ENCODE results near the gene TMEM218.
A peak's percentile ranks its signal among the peaks of the same experiment; 100 is the strongest.

TMEM218 gene

DNA sequence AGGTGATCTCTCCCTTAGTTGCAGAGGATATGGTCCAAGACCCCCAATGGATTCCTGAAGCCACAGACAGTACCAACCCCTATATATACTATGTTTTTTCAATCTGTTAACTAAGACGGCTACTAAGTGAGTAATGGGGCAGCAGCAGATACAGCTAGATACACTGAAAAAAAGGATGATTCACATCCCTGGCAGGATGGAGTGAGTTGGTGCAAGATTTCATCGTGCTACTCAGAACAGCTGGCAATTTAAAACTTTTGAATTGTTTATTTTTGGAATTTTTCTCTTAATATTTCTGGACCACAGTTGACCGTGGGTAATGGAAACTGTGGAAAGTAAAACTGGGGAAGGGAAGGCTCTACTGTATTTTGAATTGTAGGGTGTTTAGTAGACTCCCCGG is 17.0 kb upstream of the TMEM218 start:
- no peak overlapping the region for H3K27ac ChIP-seq (replicated peaks)
- no peak for DNase-seq (ENCODE audit: low read depth in 1 of 2, low spot score in 1 of 2)
- TF ChIP-seq POLR2AphosphoS5 (IDR thresholded peaks at IDR 0.05; ENCODE audit: low read depth) (no peak), SPI1 (IDR thresholded peaks at IDR 0.05; ENCODE audit: borderline replicate concordance, low read depth) (no peak), GABPA (IDR thresholded peaks at IDR 0.05; ENCODE audit: low read depth) (no peak)
- TF ChIP-seq, protein P1, sequence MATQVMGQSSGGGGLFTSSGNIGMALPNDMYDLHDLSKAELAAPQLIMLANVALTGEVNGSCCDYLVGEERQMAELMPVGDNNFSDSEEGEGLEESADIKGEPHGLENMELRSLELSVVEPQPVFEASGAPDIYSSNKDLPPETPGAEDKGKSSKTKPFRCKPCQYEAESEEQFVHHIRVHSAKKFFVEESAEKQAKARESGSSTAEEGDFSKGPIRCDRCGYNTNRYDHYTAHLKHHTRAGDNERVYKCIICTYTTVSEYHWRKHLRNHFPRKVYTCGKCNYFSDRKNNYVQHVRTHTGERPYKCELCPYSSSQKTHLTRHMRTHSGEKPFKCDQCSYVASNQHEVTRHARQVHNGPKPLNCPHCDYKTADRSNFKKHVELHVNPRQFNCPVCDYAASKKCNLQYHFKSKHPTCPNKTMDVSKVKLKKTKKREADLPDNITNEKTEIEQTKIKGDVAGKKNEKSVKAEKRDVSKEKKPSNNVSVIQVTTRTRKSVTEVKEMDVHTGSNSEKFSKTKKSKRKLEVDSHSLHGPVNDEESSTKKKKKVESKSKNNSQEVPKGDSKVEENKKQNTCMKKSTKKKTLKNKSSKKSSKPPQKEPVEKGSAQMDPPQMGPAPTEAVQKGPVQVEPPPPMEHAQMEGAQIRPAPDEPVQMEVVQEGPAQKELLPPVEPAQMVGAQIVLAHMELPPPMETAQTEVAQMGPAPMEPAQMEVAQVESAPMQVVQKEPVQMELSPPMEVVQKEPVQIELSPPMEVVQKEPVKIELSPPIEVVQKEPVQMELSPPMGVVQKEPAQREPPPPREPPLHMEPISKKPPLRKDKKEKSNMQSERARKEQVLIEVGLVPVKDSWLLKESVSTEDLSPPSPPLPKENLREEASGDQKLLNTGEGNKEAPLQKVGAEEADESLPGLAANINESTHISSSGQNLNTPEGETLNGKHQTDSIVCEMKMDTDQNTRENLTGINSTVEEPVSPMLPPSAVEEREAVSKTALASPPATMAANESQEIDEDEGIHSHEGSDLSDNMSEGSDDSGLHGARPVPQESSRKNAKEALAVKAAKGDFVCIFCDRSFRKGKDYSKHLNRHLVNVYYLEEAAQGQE (IDR thresholded peaks at IDR 0.05; ENCODE audit: insufficient replicate concordance, low read depth), result no peak
- TF ChIP-seq, protein P2, sequence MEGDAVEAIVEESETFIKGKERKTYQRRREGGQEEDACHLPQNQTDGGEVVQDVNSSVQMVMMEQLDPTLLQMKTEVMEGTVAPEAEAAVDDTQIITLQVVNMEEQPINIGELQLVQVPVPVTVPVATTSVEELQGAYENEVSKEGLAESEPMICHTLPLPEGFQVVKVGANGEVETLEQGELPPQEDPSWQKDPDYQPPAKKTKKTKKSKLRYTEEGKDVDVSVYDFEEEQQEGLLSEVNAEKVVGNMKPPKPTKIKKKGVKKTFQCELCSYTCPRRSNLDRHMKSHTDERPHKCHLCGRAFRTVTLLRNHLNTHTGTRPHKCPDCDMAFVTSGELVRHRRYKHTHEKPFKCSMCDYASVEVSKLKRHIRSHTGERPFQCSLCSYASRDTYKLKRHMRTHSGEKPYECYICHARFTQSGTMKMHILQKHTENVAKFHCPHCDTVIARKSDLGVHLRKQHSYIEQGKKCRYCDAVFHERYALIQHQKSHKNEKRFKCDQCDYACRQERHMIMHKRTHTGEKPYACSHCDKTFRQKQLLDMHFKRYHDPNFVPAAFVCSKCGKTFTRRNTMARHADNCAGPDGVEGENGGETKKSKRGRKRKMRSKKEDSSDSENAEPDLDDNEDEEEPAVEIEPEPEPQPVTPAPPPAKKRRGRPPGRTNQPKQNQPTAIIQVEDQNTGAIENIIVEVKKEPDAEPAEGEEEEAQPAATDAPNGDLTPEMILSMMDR (IDR thresholded peaks at IDR 0.05; ENCODE audit: insufficient read depth, low read length), result no peak

DNA sequence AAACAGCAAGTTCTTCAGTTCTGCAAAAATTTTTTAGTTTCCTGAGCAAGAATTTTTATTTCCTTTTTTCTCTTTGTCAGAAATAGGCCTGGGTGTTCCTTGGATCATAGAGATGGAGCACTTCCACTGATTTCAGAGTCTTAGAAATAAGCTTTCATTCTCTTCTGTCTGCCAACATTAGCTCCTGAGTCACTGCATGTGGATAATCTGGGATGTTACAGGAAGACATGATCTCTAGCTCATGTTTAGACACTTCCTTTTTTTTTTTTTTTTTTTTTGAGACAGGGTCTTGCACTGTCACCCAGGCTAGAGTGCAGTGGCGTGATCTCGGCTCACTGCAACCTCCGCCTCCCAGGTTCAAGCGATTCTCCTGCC is 13.2 kb upstream of the TMEM218 start:
- TF ChIP-seq, protein P1 (IDR thresholded peaks at IDR 0.05; ENCODE audit: insufficient replicate concordance, low read depth), result peak; percentile 11
- TF ChIP-seq, protein P2 (IDR thresholded peaks at IDR 0.05; ENCODE audit: insufficient read depth, low read length), result no peak
- peak; percentile 76 for TF ChIP-seq SPI1 (IDR thresholded peaks at IDR 0.05; ENCODE audit: borderline replicate concordance, low read depth)

More for the DNA sequence above, 17.0 kb upstream of the TMEM218 start:
- no peak overlapping the region for H3K4me3 ChIP-seq (replicated peaks; ENCODE audit: insufficient read depth, low read length)
- no peaks in the 10 kb centered on the region for H3K27me3 ChIP-seq (ENCODE audit: insufficient read depth, poor library complexity, severe bottlenecking)

DNA sequence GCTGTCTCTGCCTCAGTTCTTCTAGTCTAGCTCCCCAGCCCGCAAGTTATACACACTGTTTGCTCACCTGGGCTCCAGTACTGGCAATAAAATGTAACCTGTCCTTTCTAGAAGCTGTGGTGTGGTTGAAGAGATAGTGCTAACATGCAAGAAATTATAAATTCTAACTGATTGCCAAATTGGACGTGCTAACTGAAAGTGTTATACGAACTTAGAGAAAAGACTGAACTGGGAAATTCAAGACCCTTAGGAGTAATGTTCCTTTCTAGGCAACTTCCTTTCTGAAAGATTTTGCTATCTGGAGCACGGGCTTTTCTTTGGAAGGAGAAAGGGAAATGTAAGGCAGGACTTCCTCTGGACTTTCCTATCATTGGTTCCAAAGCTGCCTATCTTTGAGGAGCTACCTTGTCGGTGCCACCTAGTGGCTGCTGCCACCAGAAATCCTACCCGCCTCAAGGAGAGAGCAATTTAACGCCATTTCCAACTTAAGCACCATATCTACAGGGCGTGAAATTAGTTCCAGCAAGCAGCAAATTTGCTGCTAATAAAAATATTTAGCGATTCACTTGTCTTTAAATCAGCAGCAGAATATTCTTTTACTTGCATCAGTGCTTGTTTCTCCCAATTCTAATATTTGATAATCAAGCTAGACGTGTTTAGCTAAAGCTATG is 12.7 kb upstream of the TMEM218 start:
- peak; percentile 81 for TF ChIP-seq GABPA (IDR thresholded peaks at IDR 0.05; ENCODE audit: low read depth)
- TF ChIP-seq SPI1 (IDR thresholded peaks at IDR 0.05; ENCODE audit: borderline replicate concordance, low read depth), result no peak
- TF ChIP-seq, protein P1 (IDR thresholded peaks at IDR 0.05; ENCODE audit: insufficient replicate concordance, low read depth), result no peak
- TF ChIP-seq, protein P2 (IDR thresholded peaks at IDR 0.05; ENCODE audit: insufficient read depth, low read length), result peak; percentile 73
- peak; percentile 58 to 85 for DNase-seq (ENCODE audit: low read depth in 1 of 2, low spot score in 1 of 2)
- Histone ChIP-seq H3K27ac (replicated peaks) (peak overlapping the region; percentile 70), H3K4me3 (replicated peaks; ENCODE audit: insufficient read depth, low read length) (peak overlapping the region; percentile 10; the same call in 1 of the 2 replicates), H3K27me3 (ENCODE audit: insufficient read depth, poor library complexity, severe bottlenecking) (no peaks in the 10 kb centered on the region)

More for the DNA sequence above, 13.2 kb upstream of the TMEM218 start:
- peak overlapping the region; percentile 10; the same call in 1 of the 2 replicates for H3K4me3 ChIP-seq (replicated peaks; ENCODE audit: insufficient read depth, low read length)
- DNase-seq (ENCODE audit: low read depth in 1 of 2, low spot score in 1 of 2), result peak in 1 of 2 experiments; percentile 25
- no peaks in the 10 kb centered on the region for H3K27me3 ChIP-seq (ENCODE audit: insufficient read depth, poor library complexity, severe bottlenecking)
- H3K27ac ChIP-seq (replicated peaks), result peak overlapping the region; percentile 70

All from HL-60 (cell line).